HEK293 (cell line): ENCODE results near the gene RABGGTA.

Source experiments
- CTCF ChIA-PET: fragments of 350-600 bp; formaldehyde crosslinking; extraction: SDS; loops from one replicate; lab custom pipeline; 2021; ENCODE audit warnings: antibody characterized with exemption; lab: Yijun Ruan, JAX
- POLR2A ChIA-PET: fragments of 300-600 bp; formaldehyde crosslinking; extraction: SDS; loops from one replicate; lab custom pipeline; 2020; ENCODE audit warnings: antibody characterized with exemption, inconsistent platforms; lab: Yijun Ruan, JAX
- H3K27ac ChIP-seq: fragments of 200-500 bp; sonication (Bioruptor generic); 2 replicates; pipeline ENCODE4 v1.5.1; 2014; ENCODE audit warnings: low read depth, low read length, control low read depth, inconsistent platforms; ENCODE audit errors: extremely low read depth
- H3K36me3 ChIP-seq, 2 experiments: fragments of 200-500 bp in 1 of 2; sonication (Bioruptor generic) in 1 of 2; 1 replicate in 1 of 2; 2 replicates in 1 of 2; pipeline ENCODE4 v1.5.1; 2014 to 2017; ENCODE audit warnings: inconsistent platforms in 2 of 2, low read length in 2 of 2; ENCODE audit not compliant: control insufficient read depth in 2 of 2, insufficient read depth in 1 of 2
- H3K4me1 ChIP-seq: fragments of 200-500 bp; sonication (Bioruptor generic); 2 replicates; pipeline ENCODE4 v1.5.1; 2014; ENCODE audit warnings: mild to moderate bottlenecking, low read length, inconsistent platforms; ENCODE audit not compliant: control insufficient read depth, insufficient read depth
- H3K4me3 ChIP-seq: 2 replicates; pipeline ENCODE4 v1.5.1; 2011; ENCODE audit warnings: low read depth, mild to moderate bottlenecking, control low read depth, low read length, moderate library complexity
- H3K9me3 ChIP-seq: fragments of 200-500 bp; sonication (Bioruptor generic); 2 replicates; pipeline ENCODE4 v1.5.1; 2014; ENCODE audit warnings: low read depth, low read length, inconsistent platforms; ENCODE audit not compliant: control insufficient read depth, insufficient read depth
- HOXA7 ChIP-seq: sonication (generic); formaldehyde crosslinking; IDR thresholded peaks from 2 replicates; pipeline ENCODE4 v1.8.1; 2022; ENCODE audit warnings: missing genetic modification reagents, borderline replicate concordance
- INSM2 ChIP-seq: fragments of 450-650 bp; formaldehyde crosslinking; IDR thresholded peaks from 2 replicates; pipeline ENCODE4 v1.5.1; 2016; ENCODE audit warnings: missing biosample characterization, missing genetic modification characterization
- KLF10 ChIP-seq: fragments of 450-650 bp; IDR thresholded peaks from 2 replicates; pipeline ENCODE4 v1.5.1; 2018; ENCODE audit warnings: missing biosample characterization, mild to moderate bottlenecking, missing genetic modification characterization
- KLF16 ChIP-seq: fragments of 450-650 bp; formaldehyde crosslinking; IDR thresholded peaks from 2 replicates; pipeline ENCODE4 v1.5.1; 2017; ENCODE audit warnings: missing biosample characterization, missing genetic modification characterization
- KLF8 ChIP-seq: fragments of 450-650 bp; formaldehyde crosslinking; IDR thresholded peaks from 2 replicates; pipeline ENCODE4 v1.5.1; 2016; ENCODE audit warnings: missing biosample characterization, missing genetic modification characterization
- PATZ1 ChIP-seq: fragments of 450-650 bp; formaldehyde crosslinking; IDR thresholded peaks from 2 replicates; pipeline ENCODE4 v1.5.1; 2016; ENCODE audit warnings: missing biosample characterization, missing genetic modification characterization
- REPIN1 ChIP-seq: fragments of 450-650 bp; formaldehyde crosslinking; IDR thresholded peaks from 2 replicates; pipeline ENCODE4 v1.5.1; 2017; ENCODE audit warnings: missing biosample characterization, missing genetic modification characterization, low read depth
- SCRT2 ChIP-seq: fragments of 450-650 bp; formaldehyde crosslinking; IDR thresholded peaks from 2 replicates; pipeline ENCODE4 v1.5.1; 2016; ENCODE audit warnings: missing biosample characterization, missing genetic modification characterization
- ZBTB1 ChIP-seq: fragments of 450-650 bp; formaldehyde crosslinking; IDR thresholded peaks from 2 replicates; pipeline ENCODE4 v1.5.1; 2016; ENCODE audit warnings: missing biosample characterization, missing genetic modification characterization
- ZBTB6 ChIP-seq: fragments of 450-650 bp; formaldehyde crosslinking; IDR thresholded peaks from 2 replicates; pipeline ENCODE4 v1.5.1; 2017; ENCODE audit warnings: missing biosample characterization, missing genetic modification characterization
- ZBTB7A ChIP-seq: fragments of 450-650 bp; formaldehyde crosslinking; IDR thresholded peaks from 2 replicates; pipeline ENCODE4 v1.5.1; 2016; ENCODE audit warnings: low read depth, missing biosample characterization, missing genetic modification characterization
- ZBTB8A ChIP-seq: fragments of 450-650 bp; formaldehyde crosslinking; IDR thresholded peaks from 2 replicates; pipeline ENCODE4 v1.5.1; 2016; ENCODE audit warnings: missing biosample characterization, missing genetic modification characterization
- ZFP69B ChIP-seq: fragments of 450-650 bp; formaldehyde crosslinking; IDR thresholded peaks from 2 replicates; pipeline ENCODE4 v1.5.1; 2016; ENCODE audit warnings: missing biosample characterization, missing genetic modification characterization
- ZNF175 ChIP-seq: fragments of 450-650 bp; formaldehyde crosslinking; IDR thresholded peaks from 2 replicates; pipeline ENCODE4 v1.5.1; 2016; ENCODE audit warnings: missing biosample characterization, missing genetic modification characterization
- ZNF211 ChIP-seq: fragments of 450-650 bp; formaldehyde crosslinking; IDR thresholded peaks from 2 replicates; pipeline ENCODE4 v1.5.1; 2016; ENCODE audit warnings: low read depth, missing biosample characterization, missing genetic modification characterization
- ZNF214 ChIP-seq: fragments of 450-650 bp; formaldehyde crosslinking; IDR thresholded peaks from 2 replicates; pipeline ENCODE4 v1.5.1; 2017; ENCODE audit warnings: missing biosample characterization, mild to moderate bottlenecking, missing genetic modification characterization, borderline replicate concordance
- ZNF335 ChIP-seq: fragments of 450-650 bp; formaldehyde crosslinking; conservative IDR thresholded peaks from 2 replicates; pipeline ENCODE4 v1.5.1; 2016; ENCODE audit warnings: missing biosample characterization, missing genetic modification characterization
- ZNF37A ChIP-seq: fragments of 450-650 bp; IDR thresholded peaks from 2 replicates; pipeline ENCODE4 v1.5.1; 2018; ENCODE audit warnings: missing biosample characterization, missing genetic modification characterization
- ZNF518A ChIP-seq: fragments of 450-650 bp; formaldehyde crosslinking; conservative IDR thresholded peaks from 2 replicates; pipeline ENCODE4 v1.5.1; 2016; ENCODE audit warnings: low read depth, missing biosample characterization, missing genetic modification characterization
- ZNF571 ChIP-seq: fragments of 450-650 bp; formaldehyde crosslinking; IDR thresholded peaks from 2 replicates; pipeline ENCODE4 v1.5.0; 2017; ENCODE audit warnings: missing biosample characterization, missing genetic modification characterization
- ZNF670 ChIP-seq: fragments of 450-650 bp; formaldehyde crosslinking; IDR thresholded peaks from 2 replicates; pipeline ENCODE4 v1.5.1; 2016; ENCODE audit warnings: missing biosample characterization, missing genetic modification characterization, low read depth
- ZNF785 ChIP-seq: fragments of 450-650 bp; formaldehyde crosslinking; IDR thresholded peaks from 2 replicates; pipeline ENCODE4 v1.5.1; 2016; ENCODE audit warnings: missing biosample characterization, missing genetic modification characterization
- ZSCAN18 ChIP-seq: fragments of 450-650 bp; formaldehyde crosslinking; IDR thresholded peaks from 2 replicates; pipeline ENCODE4 v1.5.1; 2016; ENCODE audit warnings: missing biosample characterization, missing genetic modification characterization

Gene RABGGTA

GRCh38 chr14:24232645-24233537, 38.5 kb downstream of the RABGGTA start, which contains the start of gene GMPR2 (continued):
- TF ChIP-seq ZSCAN18 (tag by site-specific recombination): no peak
- peak; percentile 81; the same call in 1 of the 2 replicates for TF ChIP-seq INSM2 (tag by site-specific recombination)
- no peak for TF ChIP-seq ZNF670
- TF ChIP-seq ZFP69B: no peak
- no peak for TF ChIP-seq ZBTB7A (tag by site-specific recombination)
- no peak for TF ChIP-seq REPIN1
- no peak for TF ChIP-seq ZNF211 (tag by site-specific recombination)
- TF ChIP-seq KLF16 (tag by site-specific recombination): 0 out of 2 replicates have a peak, but pooled peaks have one; percentile 15
- TF ChIP-seq SCRT2: peak; percentile 95
- TF ChIP-seq ZBTB8A (tag by site-specific recombination): no peak
- TF ChIP-seq PATZ1 (tag by site-specific recombination): peak; percentile 76; the same call in 1 of the 2 replicates
- no peak; the same call in 1 of the 2 replicates for TF ChIP-seq KLF10 (tag by site-specific recombination)
- no peak for TF ChIP-seq ZNF785
- peak; percentile 90 for TF ChIP-seq ZNF335 (tag by site-specific recombination)
- 0 out of 2 replicates have a peak, but pooled peaks have one; percentile 7 for TF ChIP-seq KLF8 (tag by site-specific recombination)
- TF ChIP-seq ZBTB1 (tag by site-specific recombination): no peak

GRCh38 chr14:24232121-24232644, 39.2 kb downstream of the RABGGTA start, which contains the start of gene NEDD8:
Gene NEDD8, minus strand, starts transcription at chr14:24232367. Its CDS starts 100 bp downstream, at chr14:24232267.
- H3K27ac ChIP-seq: peak within 1 kb of the TSS; percentile 92
- POLR2A ChIA-PET: interaction anchor here (1.8 kb wide), 1 partner anchor 10 kb away, joined by 10 read pairs; the partner anchor contains the start of gene TINF2
- H3K4me3 ChIP-seq: peak within 1 kb of the TSS; percentile 69
- H3K9me3 ChIP-seq: no peaks in the 10 kb centered on the region
- CTCF ChIA-PET: interaction anchor here (1.6 kb wide), 1 partner anchor 142 kb away, joined by 3 read pairs; no protein-coding TSS in a partner anchor
- peaks cover 17 to 49% of the 10 kb centered on the region in 2 experiments; a peak in 2 of 3 replicates for H3K36me3 ChIP-seq
- H3K4me1 ChIP-seq: peaks cover 7% of the 10 kb centered on the region
- TF ChIP-seq ZNF175 (no peak), ZNF214 (no peak), HOXA7 (CRISPR knock-in tag) (no peak), ZNF37A (tag by site-specific recombination) (no peak), ZNF518A (peak; percentile 59; the same call in 1 of the 2 replicates), ZBTB6 (peak; percentile 54; the same call in 1 of the 2 replicates), ZNF571 (tag by site-specific recombination) (no peak)
